ENCODE results near the gene SLC41A1.
"Not testable (repeated sequence)": the region's sequence is repeated elsewhere in the genome, so short reads cannot be mapped to it uniquely, and the experiment has no call there.

Gene SLC41A1

GRCh38 chr1:205812878-205813754 lies at the start of gene SLC41A1:
Gene SLC41A1 (minus strand): TSS chr1:205813198. CDS start chr1:205810441, 2,757 bp downstream.
- peak; percentile 87 for DNase-seq

GRCh38 chr1:205861540-205861939 lies 48.5 kb upstream of the SLC41A1 start:
- DNase-seq: no peak

- no peak for DNase-seq
These were observed 45.4 kb upstream of the SLC41A1 start for GRCh38 chr1:205858141-205858961.

- DNase-seq: not testable (repeated sequence)
These were observed 44.5 kb upstream of the SLC41A1 start for GRCh38 chr1:205857501-205857900.

GRCh38 chr1:205856433-205856832 lies 43.4 kb upstream of the SLC41A1 start:
- DNase-seq: no peak

GRCh38 chr1:205852969-205853368 lies 40.0 kb upstream of the SLC41A1 start:
- DNase-seq: no peak

- DNase-seq: no peak
These were observed 39.0 kb upstream of the SLC41A1 start for GRCh38 chr1:205851993-205852392.

- DNase-seq: peak; percentile 54
These were observed 36.8 kb upstream of the SLC41A1 start, which contains the start of gene PM20D1 for GRCh38 chr1:205849619-205850355. Gene PM20D1 (minus strand): TSS chr1:205850132. CDS start chr1:205850072, 60 bp downstream.

- no peak for DNase-seq
These were observed 30.2 kb upstream of the SLC41A1 start for GRCh38 chr1:205843036-205843859.

GRCh38 chr1:205842229-205842628 lies 29.2 kb upstream of the SLC41A1 start:
- no peak for DNase-seq

GRCh38 chr1:205840146-205840923 lies 27.3 kb upstream of the SLC41A1 start:
- DNase-seq: no peak

- DNase-seq: no peak
These were observed 24.5 kb upstream of the SLC41A1 start for GRCh38 chr1:205837382-205837970.

- DNase-seq: no peak
These were observed 21.8 kb upstream of the SLC41A1 start for GRCh38 chr1:205834751-205835150.

GRCh38 chr1:205832326-205832751 lies 19.3 kb upstream of the SLC41A1 start:
- no peak for DNase-seq

GRCh38 chr1:205827623-205828022 lies 14.6 kb upstream of the SLC41A1 start:
- no peak for DNase-seq

GRCh38 chr1:205826995-205827394 lies 14.0 kb upstream of the SLC41A1 start:
- DNase-seq: no peak

- no peak for DNase-seq
These were observed 13.2 kb upstream of the SLC41A1 start for GRCh38 chr1:205826016-205826806.

- no peak for DNase-seq
These were observed 11.2 kb upstream of the SLC41A1 start for GRCh38 chr1:205824180-205824579.

- not testable (repeated sequence) for DNase-seq
These were observed 10.3 kb upstream of the SLC41A1 start for GRCh38 chr1:205823260-205823659.

- no peak for DNase-seq
These were observed 9.4 kb upstream of the SLC41A1 start for GRCh38 chr1:205822397-205822796.
